Measurements from ENCODE around the gene CHIT1.

GRCh38 chr1:203275656-203276272, 46.3 kb upstream of the CHIT1 start:
- no peak for TF ChIP-seq CTCF (IDR thresholded peaks at IDR 0.05 in 4 of 5, conservative IDR thresholded peaks at IDR 0.05 in 1 of 5)
- TF ChIP-seq POLR2A (IDR thresholded peaks at IDR 0.05): no peak
